NT2/D1 (cell line): ENCODE measurements around the gene STX11.

ENCODE experiments used
- SUZ12 ChIP-seq: IDR thresholded peaks from 2 replicates; pipeline ENCODE4 v1.6.1; 2011; ENCODE audit not compliant: insufficient read length, insufficient read depth; ENCODE audit errors: extremely low read depth
- YY1 ChIP-seq: IDR thresholded peaks from 2 replicates; pipeline ENCODE4 v1.6.1; 2011; ENCODE audit not compliant: insufficient read length, insufficient read depth

- TF ChIP-seq YY1 (no peak), SUZ12 (no peak)
Measured at GRCh38 chr6:144160431-144161005, 10.2 kb downstream of the STX11 start.
